ENCODE data around the gene TTC34.

The TTC34 gene

GRCh38 chr1:2811533-2811918, 10.0 kb upstream of the TTC34 start:
- DNase-seq (ENCODE audit: low spot score), result no peak
- TF ChIP-seq CTCF (IDR thresholded peaks at IDR 0.05; ENCODE audit: extremely low read depth, insufficient read depth, missing control alignments), result no peak
- in situ Hi-C loops (cut with MboI; ENCODE audit: low pct_unique_long_range_greater_than_20kb, low sequenced_read_pairs, unreplicated experiment), result no loop called here

GRCh38 chr1:2810899-2811532, 9.5 kb upstream of the TTC34 start:
- TF ChIP-seq CTCF (IDR thresholded peaks at IDR 0.05; ENCODE audit: extremely low read depth, insufficient read depth, missing control alignments), result no peak
- DNase-seq (ENCODE audit: low spot score), result no peak
- in situ Hi-C loops (cut with MboI; ENCODE audit: low pct_unique_long_range_greater_than_20kb, low sequenced_read_pairs, unreplicated experiment), result no loop called here

- no peak for TF ChIP-seq CTCF (IDR thresholded peaks at IDR 0.05; ENCODE audit: extremely low read depth, insufficient read depth, missing control alignments)
- DNase-seq (ENCODE audit: low spot score), result no peak
- in situ Hi-C loops (cut with MboI; ENCODE audit: low pct_unique_long_range_greater_than_20kb, low sequenced_read_pairs, unreplicated experiment), result no loop called here
Measured at GRCh38 chr1:2810281-2810680, 8.8 kb upstream of the TTC34 start.

GRCh38 chr1:2809656-2810055, 8.2 kb upstream of the TTC34 start:
- in situ Hi-C loops (cut with MboI; ENCODE audit: low pct_unique_long_range_greater_than_20kb, low sequenced_read_pairs, unreplicated experiment), result no loop called here
- DNase-seq (ENCODE audit: low spot score), result no peak
- no peak for TF ChIP-seq CTCF (IDR thresholded peaks at IDR 0.05; ENCODE audit: extremely low read depth, insufficient read depth, missing control alignments)

- in situ Hi-C loops (cut with MboI; ENCODE audit: low pct_unique_long_range_greater_than_20kb, low sequenced_read_pairs, unreplicated experiment), result no loop called here
- TF ChIP-seq CTCF (IDR thresholded peaks at IDR 0.05; ENCODE audit: extremely low read depth, insufficient read depth, missing control alignments), result no peak
Measured at GRCh38 chr1:2808831-2809605, 7.5 kb upstream of the TTC34 start.

GRCh38 chr1:2808386-2808705, 6.9 kb upstream of the TTC34 start:
- TF ChIP-seq CTCF (IDR thresholded peaks at IDR 0.05; ENCODE audit: extremely low read depth, insufficient read depth, missing control alignments), result no peak
- no peak for DNase-seq (ENCODE audit: low spot score)
- in situ Hi-C loops (cut with MboI; ENCODE audit: low pct_unique_long_range_greater_than_20kb, low sequenced_read_pairs, unreplicated experiment), result no loop called here

More at GRCh38 chr1:2808831-2809605, 7.5 kb upstream of the TTC34 start:
- DNase-seq (ENCODE audit: low spot score), result no peak

Data from GM13977 (cell line).